Measurements from ENCODE around the gene HOXB4. TPM values are rescaled to one million over a fixed set of nuclear protein-coding genes. Genes with fewer than 3 reads are reported as not detected.

Gene HOXB4
- total RNA-seq, 1 experiment from 2014 or later: 27.9 TPM

GRCh38 chr17:48543107-48543853 is 34.9 kb downstream of the HOXB4 start:
- BruUV-seq (replicated peaks): no TSS peak
- Histone ChIP-seq H3K4me3 (ENCODE audit: low read depth in 2 of 2, low read length in 2 of 2) (peak overlapping the region; percentile 69 to 81), H3K27ac (ENCODE audit: low read length) (peak overlapping the region; percentile 98), H3K27me3 (ENCODE audit: control insufficient read depth, insufficient read depth, low read length) (no peaks in the 10 kb centered on the region), H3K36me3 (ENCODE audit: control insufficient read depth, insufficient read depth, low read length) (peaks cover 6% of the 10 kb centered on the region; the same call in 1 of the 2 replicates), H3K9me3 (ENCODE audit: control insufficient read depth, insufficient read depth, low read depth, low read length) (no peaks in the 10 kb centered on the region), H3K4me1 (ENCODE audit: control insufficient read depth, insufficient read depth, low read length) (peaks cover 48% of the 10 kb centered on the region)
- intact Hi-C loops (cut with micrococcal nuclease; ENCODE audit: unreplicated experiment): loop anchor here (5.0 kb wide), 1 partner anchor 51 kb away; no protein-coding TSS in a partner anchor
- ChIA-PET CTCF (interaction anchor here (0.5 to 0.7 kb wide), 4 partner anchors 21 to 376 kb away, joined by 3 read pairs; no protein-coding TSS in a partner anchor), POLR2A (interaction anchor here (0.9 kb wide), 1 partner anchor 45 kb away, joined by 6 read pairs; no protein-coding TSS in a partner anchor)
- in situ Hi-C loops (cut with HindIII; ENCODE audit: low pct_unique_long_range_greater_than_20kb, low sequenced_read_pairs): no loop called here
- DNase-seq (ENCODE audit: low read depth, low spot score) (no peak), ATAC-seq (peak; percentile 59)
- TF ChIP-seq REST (IDR thresholded peaks at IDR 0.05; ENCODE audit: insufficient read depth in 1 of 2, low read depth in 2 of 2, low read length in 1 of 2) (0 out of 4 replicates have a peak, but pooled peaks of 1 of the 2 experiments have one; percentile 12), POLR2AphosphoS5 (IDR thresholded peaks at IDR 0.05; ENCODE audit: low read depth, low read length) (peak; percentile 83), TCF7L2 (IDR thresholded peaks at IDR 0.05; ENCODE audit: low read depth, low read length) (peak; percentile 8; the same call in 1 of the 2 replicates), CTCF (IDR thresholded peaks at IDR 0.05) (no peak), SIN3A (IDR thresholded peaks at IDR 0.05; ENCODE audit: borderline replicate concordance, insufficient read depth, low read depth, low read length) (peak; percentile 83; the same call in 1 of the 2 replicates)

GRCh38 chr17:48542698-48543106 is 35.4 kb downstream of the HOXB4 start:
- POLR2A ChIA-PET: no interaction called here
- intact Hi-C loops (cut with micrococcal nuclease; ENCODE audit: unreplicated experiment): loop anchor here (5.0 kb wide), 1 partner anchor 50 kb away; no protein-coding TSS in a partner anchor
- ATAC-seq (no peak), DNase-seq (ENCODE audit: low read depth, low spot score) (no peak)
- CTCF ChIA-PET: no interaction called here
- peaks cover 6% of the 10 kb centered on the region; the same call in 1 of the 2 replicates for H3K36me3 ChIP-seq (ENCODE audit: control insufficient read depth, insufficient read depth, low read length)
- TF ChIP-seq POLR2AphosphoS5 (IDR thresholded peaks at IDR 0.05; ENCODE audit: low read depth, low read length): no peak
- no peak for TF ChIP-seq REST (IDR thresholded peaks at IDR 0.05; ENCODE audit: insufficient read depth in 1 of 2, low read depth in 2 of 2, low read length in 1 of 2)
- no peak for TF ChIP-seq TCF7L2 (IDR thresholded peaks at IDR 0.05; ENCODE audit: low read depth, low read length)
- no peak for TF ChIP-seq CTCF (IDR thresholded peaks at IDR 0.05)
- TF ChIP-seq SIN3A (IDR thresholded peaks at IDR 0.05; ENCODE audit: borderline replicate concordance, insufficient read depth, low read depth, low read length): no peak
- in situ Hi-C loops (cut with HindIII; ENCODE audit: low pct_unique_long_range_greater_than_20kb, low sequenced_read_pairs): no loop called here
- H3K27me3 ChIP-seq (ENCODE audit: control insufficient read depth, insufficient read depth, low read length): no peaks in the 10 kb centered on the region
- peak overlapping the region; percentile 98 for H3K27ac ChIP-seq (ENCODE audit: low read length)
- no peaks in the 10 kb centered on the region for H3K9me3 ChIP-seq (ENCODE audit: control insufficient read depth, insufficient read depth, low read depth, low read length)
- BruUV-seq (replicated peaks): TSS peak; percentile 79
- H3K4me1 ChIP-seq (ENCODE audit: control insufficient read depth, insufficient read depth, low read length): peaks cover 44% of the 10 kb centered on the region
- H3K4me3 ChIP-seq (ENCODE audit: low read depth in 2 of 2, low read length in 2 of 2): peak overlapping the region; percentile 69 to 81

Measured in Panc1 (cell line).